Chondrocyte (in vitro differentiated cells): Measurements from ENCODE around the gene FDX1. TPM values are rescaled to one million over a fixed set of nuclear protein-coding genes. Genes with fewer than 3 reads are reported as not detected.
"Not testable (repeated sequence)": the region's sequence is repeated elsewhere in the genome, so short reads cannot be mapped to it uniquely, and the experiment has no call there.

Source experiments
- DNase-seq: peaks from one replicate; pipeline ENCODE4 v3.0.0; 2021; ENCODE audit warnings: mixed read lengths, low spot score
- H3K27ac Mint-ChIP-seq: one replicate; pipeline ENCODE4 v1.8.0; 2021; ENCODE audit warnings: mild to moderate bottlenecking, moderate library complexity, mixed read lengths; ENCODE audit not compliant: unreplicated experiment
- H3K27me3 Mint-ChIP-seq: 2 replicates; pipeline ENCODE4 v1.8.0; 2021; ENCODE audit warnings: low read depth, mixed read lengths
- H3K36me3 Mint-ChIP-seq: 2 replicates; pipeline ENCODE4 v1.8.0; 2021; ENCODE audit warnings: low read depth, mixed read lengths
- H3K4me1 Mint-ChIP-seq: 2 replicates; pipeline ENCODE4 v1.8.0; 2021; ENCODE audit warnings: low read depth, mild to moderate bottlenecking, mixed read lengths
- H3K4me3 Mint-ChIP-seq: one replicate; pipeline ENCODE4 v1.8.0; 2021; ENCODE audit warnings: mild to moderate bottlenecking, moderate library complexity, mixed read lengths; ENCODE audit not compliant: unreplicated experiment
- H3K9me3 Mint-ChIP-seq: 2 replicates; pipeline ENCODE4 v1.8.0; 2021; ENCODE audit warnings: low read depth, mixed read lengths
- CTCF ChIP-seq: fragments of 200-600 bp; sonication (generic); IDR thresholded peaks from 2 replicates; pipeline ENCODE4 v1.5.0; 2021; ENCODE audit warnings: antibody characterized with exemption, mild to moderate bottlenecking, moderate library complexity
- total RNA-seq: library from RNA; stranded (reverse); gene quantifications from 3 replicates; pipeline ENCODE4 v1.2.1, GENCODE V29; 2021

Gene FDX1
- total RNA-seq, 1 donor from 2014 or later, result 5.6 TPM

- H3K27me3 Mint-ChIP-seq, result no peaks in the 10 kb centered on the region
- no peak overlapping the region for H3K27ac Mint-ChIP-seq
- H3K4me1 Mint-ChIP-seq, result no peaks in the 10 kb centered on the region
- H3K4me3 Mint-ChIP-seq, result no peak overlapping the region
- no peaks in the 10 kb centered on the region for H3K36me3 Mint-ChIP-seq
- H3K9me3 Mint-ChIP-seq, result peaks cover 3% of the 10 kb centered on the region
- no peak for TF ChIP-seq CTCF
- no peak for DNase-seq
Observed at GRCh38 chr11:110407315-110407714, 22.4 kb upstream of the FDX1 start.

- Mint-ChIP-seq H3K36me3 (no peaks in the 10 kb centered on the region), H3K9me3 (peaks cover 3% of the 10 kb centered on the region), H3K27me3 (no peaks in the 10 kb centered on the region), H3K4me1 (no peaks in the 10 kb centered on the region), H3K4me3 (no peak overlapping the region), H3K27ac (no peak overlapping the region)
- DNase-seq, result no peak
- TF ChIP-seq CTCF, result no peak
Observed at GRCh38 chr11:110409174-110409573, 20.6 kb upstream of the FDX1 start.

- Mint-ChIP-seq H3K4me3 (no peak overlapping the region), H3K9me3 (peaks cover 3% of the 10 kb centered on the region)
Observed at GRCh38 chr11:110410651-110411050, 19.1 kb upstream of the FDX1 start.

GRCh38 chr11:110415081-110415480 is 14.7 kb upstream of the FDX1 start:
- Mint-ChIP-seq H3K36me3 (no peaks in the 10 kb centered on the region), H3K27ac (no peak overlapping the region), H3K4me1 (peaks cover 3% of the 10 kb centered on the region), H3K27me3 (no peaks in the 10 kb centered on the region), H3K4me3 (no peak overlapping the region), H3K9me3 (no peaks in the 10 kb centered on the region)
- no peak for DNase-seq
- no peak for TF ChIP-seq CTCF

More at GRCh38 chr11:110410651-110411050, 19.1 kb upstream of the FDX1 start:
- no peak overlapping the region for H3K27ac Mint-ChIP-seq
- TF ChIP-seq CTCF, result no peak
- DNase-seq, result no peak
- no peaks in the 10 kb centered on the region for H3K36me3 Mint-ChIP-seq
- H3K4me1 Mint-ChIP-seq, result peaks cover 2% of the 10 kb centered on the region
- no peaks in the 10 kb centered on the region for H3K27me3 Mint-ChIP-seq

GRCh38 chr11:110421658-110422057 is 8.1 kb upstream of the FDX1 start:
- not testable (repeated sequence) for H3K9me3 Mint-ChIP-seq, DNase-seq, H3K4me3 Mint-ChIP-seq, H3K36me3 Mint-ChIP-seq, H3K27ac Mint-ChIP-seq, H3K27me3 Mint-ChIP-seq, H3K4me1 Mint-ChIP-seq

GRCh38 chr11:110422306-110422905 is 7.3 kb upstream of the FDX1 start:
- H3K27me3 Mint-ChIP-seq, result no peaks in the 10 kb centered on the region
- H3K4me1 Mint-ChIP-seq, result peaks cover 3% of the 10 kb centered on the region
- H3K36me3 Mint-ChIP-seq, result peaks cover 2% of the 10 kb centered on the region
- peaks cover 7% of the 10 kb centered on the region for H3K9me3 Mint-ChIP-seq
- no peak overlapping the region for H3K27ac Mint-ChIP-seq
- no peak for TF ChIP-seq CTCF
- DNase-seq, result no peak
- H3K4me3 Mint-ChIP-seq, result no peak overlapping the region
